ENCODE measurements around the gene NARS2. TPM values are rescaled to one million over a fixed set of nuclear protein-coding genes. Genes with fewer than 3 reads are reported as not detected.

The NARS2 gene
- total RNA-seq, 1 donor from 2014 or later, result 17.5 TPM

- ATAC-seq (no peak), DNase-seq (no peak)
- Histone ChIP-seq H3K36me3 (no peaks in the 10 kb centered on the region), H3K4me3 (no peak overlapping the region), H3K27me3 (no peaks in the 10 kb centered on the region), H3K4me1 (peaks cover 3% of the 10 kb centered on the region), H3K27ac (no peak overlapping the region), H3K9me3 (no peaks in the 10 kb centered on the region)
- intact Hi-C loops (cut with DNase I), result no loop called here
- no peak for TF ChIP-seq CTCF (IDR thresholded peaks at IDR 0.05)
Measured at GRCh38 chr11:78428773-78429172, 145.9 kb downstream of the NARS2 start.

GRCh38 chr11:78428266-78428636 lies 146.4 kb downstream of the NARS2 start:
- Histone ChIP-seq H3K36me3 (no peaks in the 10 kb centered on the region), H3K4me3 (no peak overlapping the region), H3K27me3 (no peaks in the 10 kb centered on the region), H3K4me1 (peaks cover 3% of the 10 kb centered on the region), H3K9me3 (no peaks in the 10 kb centered on the region), H3K27ac (no peak overlapping the region)
- intact Hi-C loops (cut with DNase I), result no loop called here
- no peak for ATAC-seq
- no peak for TF ChIP-seq CTCF (IDR thresholded peaks at IDR 0.05)
- DNase-seq, result no peak

- TF ChIP-seq CTCF (IDR thresholded peaks at IDR 0.05), result no peak
- ATAC-seq (peak; percentile 38), DNase-seq (no peak)
- Histone ChIP-seq H3K4me1 (peaks cover 3% of the 10 kb centered on the region), H3K27me3 (no peaks in the 10 kb centered on the region), H3K36me3 (no peaks in the 10 kb centered on the region), H3K9me3 (no peaks in the 10 kb centered on the region), H3K27ac (peak overlapping the region; percentile 14), H3K4me3 (no peak overlapping the region)
- intact Hi-C loops (cut with DNase I), result no loop called here
Measured at GRCh38 chr11:78427615-78428265, 146.9 kb downstream of the NARS2 start.

GRCh38 chr11:78426845-78427244 lies 147.8 kb downstream of the NARS2 start:
- intact Hi-C loops (cut with DNase I), result no loop called here
- no peak overlapping the region for H3K4me3 ChIP-seq
- DNase-seq (no peak), ATAC-seq (no peak)
- peaks cover 3% of the 10 kb centered on the region for H3K4me1 ChIP-seq
- no peaks in the 10 kb centered on the region for H3K9me3 ChIP-seq
- TF ChIP-seq CTCF (IDR thresholded peaks at IDR 0.05), result no peak
- H3K27ac ChIP-seq, result no peak overlapping the region
- no peaks in the 10 kb centered on the region for H3K27me3 ChIP-seq
- no peaks in the 10 kb centered on the region for H3K36me3 ChIP-seq

GRCh38 chr11:78425399-78426070 lies 149.1 kb downstream of the NARS2 start:
- Histone ChIP-seq H3K4me3 (no peak overlapping the region), H3K27ac (peak overlapping the region; percentile 28), H3K27me3 (no peaks in the 10 kb centered on the region), H3K4me1 (peaks cover 8% of the 10 kb centered on the region), H3K9me3 (no peaks in the 10 kb centered on the region), H3K36me3 (no peaks in the 10 kb centered on the region)
- TF ChIP-seq CTCF (IDR thresholded peaks at IDR 0.05), result no peak
- ATAC-seq, result no peak
- DNase-seq, result no peak
- intact Hi-C loops (cut with DNase I), result no loop called here
